ENCODE data around the gene SNX19.
A peak's percentile ranks its signal among the peaks of the same experiment; 100 is the strongest.
"Not testable (repeated sequence)": the region's sequence is repeated elsewhere in the genome, so short reads cannot be mapped to it uniquely, and the experiment has no call there.

Gene SNX19

GRCh38 chr11:130916238-130916855 lies at the start of gene SNX19:
Gene SNX19 (minus strand): TSS chr11:130916479. CDS start chr11:130915939, 540 bp downstream.
- H3K27ac ChIP-seq (ENCODE audit: low read depth, low read length), result peak within 1 kb of the TSS; percentile 89
- peaks cover 25% of the 10 kb centered on the region for H3K36me3 ChIP-seq (ENCODE audit: insufficient read depth, low read length)
- peak within 1 kb of the TSS; percentile 96 for H3K9ac ChIP-seq (ENCODE audit: low read length)
- H3K9me3 ChIP-seq (ENCODE audit: low read length), result no peaks in the 10 kb centered on the region
- H3K4me3 ChIP-seq (ENCODE audit: low read depth in 1 of 2, low read length in 2 of 2), result peak within 1 kb of the TSS; percentile 79 to 98
- H3K4me1 ChIP-seq (ENCODE audit: insufficient read depth, low read length), result peaks cover 25% of the 10 kb centered on the region
- H3K27me3 ChIP-seq (ENCODE audit: control insufficient read depth in 1 of 2, insufficient read depth in 2 of 2, low read length in 2 of 2), result no peaks in the 10 kb centered on the region

- H3K27me3 ChIP-seq (ENCODE audit: control insufficient read depth in 1 of 2, insufficient read depth in 2 of 2, low read length in 2 of 2), result no peaks in the 10 kb centered on the region
- no peaks in the 10 kb centered on the region for H3K36me3 ChIP-seq (ENCODE audit: insufficient read depth, low read length)
- H3K9me3 ChIP-seq (ENCODE audit: low read length), result no peaks in the 10 kb centered on the region
- no peak overlapping the region for H3K9ac ChIP-seq (ENCODE audit: low read length)
- no peak overlapping the region for H3K4me3 ChIP-seq (ENCODE audit: low read depth in 1 of 2, low read length in 2 of 2)
- no peaks in the 10 kb centered on the region for H3K4me1 ChIP-seq (ENCODE audit: insufficient read depth, low read length)
- no peak overlapping the region for H3K27ac ChIP-seq (ENCODE audit: low read depth, low read length)
Measured at GRCh38 chr11:130964058-130964792, 47.9 kb upstream of the SNX19 start.

- H3K4me1 ChIP-seq (ENCODE audit: insufficient read depth, low read length), result no peaks in the 10 kb centered on the region
- H3K4me3 ChIP-seq (ENCODE audit: low read depth in 1 of 2, low read length in 2 of 2), result no peak overlapping the region
- no peak overlapping the region for H3K27ac ChIP-seq (ENCODE audit: low read depth, low read length)
- no peaks in the 10 kb centered on the region for H3K27me3 ChIP-seq (ENCODE audit: control insufficient read depth in 1 of 2, insufficient read depth in 2 of 2, low read length in 2 of 2)
- no peak overlapping the region for H3K9ac ChIP-seq (ENCODE audit: low read length)
- no peaks in the 10 kb centered on the region for H3K9me3 ChIP-seq (ENCODE audit: low read length)
- H3K36me3 ChIP-seq (ENCODE audit: insufficient read depth, low read length), result no peaks in the 10 kb centered on the region
Measured at GRCh38 chr11:130947889-130948288, 31.6 kb upstream of the SNX19 start.

GRCh38 chr11:130947481-130947880 lies 31.2 kb upstream of the SNX19 start:
- Histone ChIP-seq H3K4me1 (ENCODE audit: insufficient read depth, low read length) (no peaks in the 10 kb centered on the region), H3K27ac (ENCODE audit: low read depth, low read length) (no peak overlapping the region), H3K27me3 (ENCODE audit: control insufficient read depth in 1 of 2, insufficient read depth in 2 of 2, low read length in 2 of 2) (no peaks in the 10 kb centered on the region), H3K9me3 (ENCODE audit: low read length) (no peaks in the 10 kb centered on the region), H3K4me3 (ENCODE audit: low read depth in 1 of 2, low read length in 2 of 2) (no peak overlapping the region), H3K36me3 (ENCODE audit: insufficient read depth, low read length) (no peaks in the 10 kb centered on the region), H3K9ac (ENCODE audit: low read length) (no peak overlapping the region)

- Histone ChIP-seq H3K4me3 (ENCODE audit: low read depth in 1 of 2, low read length in 2 of 2) (no peak overlapping the region), H3K9me3 (ENCODE audit: low read length) (no peaks in the 10 kb centered on the region), H3K27ac (ENCODE audit: low read depth, low read length) (no peak overlapping the region), H3K27me3 (ENCODE audit: control insufficient read depth in 1 of 2, insufficient read depth in 2 of 2, low read length in 2 of 2) (no peaks in the 10 kb centered on the region), H3K4me1 (ENCODE audit: insufficient read depth, low read length) (no peaks in the 10 kb centered on the region), H3K9ac (ENCODE audit: low read length) (no peak overlapping the region), H3K36me3 (ENCODE audit: insufficient read depth, low read length) (no peaks in the 10 kb centered on the region)
Measured at GRCh38 chr11:130947058-130947457, 30.8 kb upstream of the SNX19 start.

GRCh38 chr11:130945896-130946295 lies 29.6 kb upstream of the SNX19 start:
- no peak overlapping the region for H3K4me3 ChIP-seq (ENCODE audit: low read depth in 1 of 2, low read length in 2 of 2)
- no peak overlapping the region for H3K9ac ChIP-seq (ENCODE audit: low read length)
- no peaks in the 10 kb centered on the region for H3K9me3 ChIP-seq (ENCODE audit: low read length)
- no peaks in the 10 kb centered on the region for H3K36me3 ChIP-seq (ENCODE audit: insufficient read depth, low read length)
- H3K27ac ChIP-seq (ENCODE audit: low read depth, low read length), result no peak overlapping the region
- H3K27me3 ChIP-seq (ENCODE audit: control insufficient read depth in 1 of 2, insufficient read depth in 2 of 2, low read length in 2 of 2), result no peaks in the 10 kb centered on the region
- H3K4me1 ChIP-seq (ENCODE audit: insufficient read depth, low read length), result no peaks in the 10 kb centered on the region

GRCh38 chr11:130940706-130941105 lies 24.4 kb upstream of the SNX19 start:
- Histone ChIP-seq H3K9ac (ENCODE audit: low read length) (no peak overlapping the region), H3K4me1 (ENCODE audit: insufficient read depth, low read length) (no peaks in the 10 kb centered on the region), H3K36me3 (ENCODE audit: insufficient read depth, low read length) (no peaks in the 10 kb centered on the region), H3K4me3 (ENCODE audit: low read depth in 1 of 2, low read length in 2 of 2) (no peak overlapping the region), H3K27me3 (ENCODE audit: control insufficient read depth in 1 of 2, insufficient read depth in 2 of 2, low read length in 2 of 2) (no peaks in the 10 kb centered on the region), H3K27ac (ENCODE audit: low read depth, low read length) (no peak overlapping the region), H3K9me3 (ENCODE audit: low read length) (no peaks in the 10 kb centered on the region)

GRCh38 chr11:130937051-130937450 lies 20.8 kb upstream of the SNX19 start:
- Histone ChIP-seq H3K4me1 (ENCODE audit: insufficient read depth, low read length) (no peaks in the 10 kb centered on the region), H3K4me3 (ENCODE audit: low read depth in 1 of 2, low read length in 2 of 2) (no peak overlapping the region), H3K27me3 (ENCODE audit: control insufficient read depth in 1 of 2, insufficient read depth in 2 of 2, low read length in 2 of 2) (no peaks in the 10 kb centered on the region), H3K27ac (ENCODE audit: low read depth, low read length) (no peak overlapping the region), H3K9ac (ENCODE audit: low read length) (no peak overlapping the region), H3K9me3 (ENCODE audit: low read length) (no peaks in the 10 kb centered on the region), H3K36me3 (ENCODE audit: insufficient read depth, low read length) (no peaks in the 10 kb centered on the region)

- Histone ChIP-seq H3K27ac (ENCODE audit: low read depth, low read length) (no peak overlapping the region), H3K9ac (ENCODE audit: low read length) (no peak overlapping the region), H3K4me1 (ENCODE audit: insufficient read depth, low read length) (no peaks in the 10 kb centered on the region), H3K9me3 (ENCODE audit: low read length) (no peaks in the 10 kb centered on the region), H3K27me3 (ENCODE audit: control insufficient read depth in 1 of 2, insufficient read depth in 2 of 2, low read length in 2 of 2) (no peaks in the 10 kb centered on the region), H3K4me3 (ENCODE audit: low read depth in 1 of 2, low read length in 2 of 2) (no peak overlapping the region), H3K36me3 (ENCODE audit: insufficient read depth, low read length) (no peaks in the 10 kb centered on the region)
Measured at GRCh38 chr11:130932086-130932712, 15.9 kb upstream of the SNX19 start.

- Histone ChIP-seq H3K4me3 (ENCODE audit: low read depth in 1 of 2, low read length in 2 of 2) (no peak overlapping the region), H3K9ac (ENCODE audit: low read length) (no peak overlapping the region), H3K27me3 (ENCODE audit: control insufficient read depth in 1 of 2, insufficient read depth in 2 of 2, low read length in 2 of 2) (no peaks in the 10 kb centered on the region), H3K9me3 (ENCODE audit: low read length) (no peaks in the 10 kb centered on the region), H3K4me1 (ENCODE audit: insufficient read depth, low read length) (no peaks in the 10 kb centered on the region), H3K27ac (ENCODE audit: low read depth, low read length) (no peak overlapping the region), H3K36me3 (ENCODE audit: insufficient read depth, low read length) (no peaks in the 10 kb centered on the region)
Measured at GRCh38 chr11:130924750-130925149, 8.5 kb upstream of the SNX19 start.

- not testable (repeated sequence) for H3K9me3 ChIP-seq (ENCODE audit: low read length); H3K27me3 ChIP-seq (ENCODE audit: control insufficient read depth in 1 of 2, insufficient read depth in 2 of 2, low read length in 2 of 2); H3K4me3 ChIP-seq (ENCODE audit: low read depth in 1 of 2, low read length in 2 of 2); H3K36me3 ChIP-seq (ENCODE audit: insufficient read depth, low read length); H3K9ac ChIP-seq (ENCODE audit: low read length); H3K4me1 ChIP-seq (ENCODE audit: insufficient read depth, low read length); H3K27ac ChIP-seq (ENCODE audit: low read depth, low read length)
Measured at GRCh38 chr11:130920612-130921011, 4.3 kb upstream of the SNX19 start.

Data from muscle layer of colon (tissue), 2 donors.